Chondrocyte (in vitro differentiated cells): ENCODE data around the gene MPHOSPH8. TPM values are rescaled to one million over a fixed set of nuclear protein-coding genes. Genes with fewer than 3 reads are reported as not detected.

Experiments
- DNase-seq: peaks from one replicate; pipeline ENCODE4 v3.0.0; 2021; ENCODE audit warnings: mixed read lengths, low spot score
- H3K27ac Mint-ChIP-seq: one replicate; pipeline ENCODE4 v1.8.0; 2021; ENCODE audit warnings: mild to moderate bottlenecking, moderate library complexity, mixed read lengths; ENCODE audit not compliant: unreplicated experiment
- H3K27me3 Mint-ChIP-seq: 2 replicates; pipeline ENCODE4 v1.8.0; 2021; ENCODE audit warnings: low read depth, mixed read lengths
- H3K36me3 Mint-ChIP-seq: 2 replicates; pipeline ENCODE4 v1.8.0; 2021; ENCODE audit warnings: low read depth, mixed read lengths
- H3K4me1 Mint-ChIP-seq: 2 replicates; pipeline ENCODE4 v1.8.0; 2021; ENCODE audit warnings: low read depth, mild to moderate bottlenecking, mixed read lengths
- H3K4me3 Mint-ChIP-seq: one replicate; pipeline ENCODE4 v1.8.0; 2021; ENCODE audit warnings: mild to moderate bottlenecking, moderate library complexity, mixed read lengths; ENCODE audit not compliant: unreplicated experiment
- H3K9me3 Mint-ChIP-seq: 2 replicates; pipeline ENCODE4 v1.8.0; 2021; ENCODE audit warnings: low read depth, mixed read lengths
- total RNA-seq: library from RNA; stranded (reverse); gene quantifications from 3 replicates; pipeline ENCODE4 v1.2.1, GENCODE V29; 2021
- TF ChIP-seq, protein P1 (sequence below): fragments of 200-600 bp; sonication (generic); IDR thresholded peaks from 2 replicates; pipeline ENCODE4 v1.5.0; 2021; ENCODE audit warnings: antibody characterized with exemption, mild to moderate bottlenecking, moderate library complexity

Gene MPHOSPH8
- total RNA-seq, 1 donor from 2014 or later = 24.7 TPM

DNA sequence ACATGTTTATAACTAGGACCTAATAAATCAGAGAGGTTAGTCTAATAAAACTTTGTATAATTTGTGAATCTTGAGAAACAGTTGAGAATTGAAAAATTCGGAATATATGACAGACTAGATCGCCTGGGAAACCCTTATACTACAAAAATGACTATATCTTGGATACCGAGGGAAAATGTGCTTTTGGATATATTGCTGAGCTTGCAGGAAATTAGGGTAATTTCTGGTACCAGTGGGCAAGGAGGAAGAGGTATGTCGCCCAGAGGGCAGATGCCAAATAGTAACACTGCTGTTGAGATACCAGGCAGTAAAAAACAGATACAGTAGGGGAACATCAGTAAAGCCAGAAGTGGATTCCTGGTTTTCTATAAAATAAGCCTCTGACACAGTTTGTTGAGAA is 17.3 kb downstream of the MPHOSPH8 start:
- DNase-seq = no peak
- Mint-ChIP-seq H3K9me3 (no peaks in the 10 kb centered on the region), H3K27me3 (no peaks in the 10 kb centered on the region), H3K4me3 (no peak overlapping the region), H3K27ac (no peak overlapping the region), H3K4me1 (no peaks in the 10 kb centered on the region), H3K36me3 (peaks cover 31% of the 10 kb centered on the region)
- TF ChIP-seq, protein P1, sequence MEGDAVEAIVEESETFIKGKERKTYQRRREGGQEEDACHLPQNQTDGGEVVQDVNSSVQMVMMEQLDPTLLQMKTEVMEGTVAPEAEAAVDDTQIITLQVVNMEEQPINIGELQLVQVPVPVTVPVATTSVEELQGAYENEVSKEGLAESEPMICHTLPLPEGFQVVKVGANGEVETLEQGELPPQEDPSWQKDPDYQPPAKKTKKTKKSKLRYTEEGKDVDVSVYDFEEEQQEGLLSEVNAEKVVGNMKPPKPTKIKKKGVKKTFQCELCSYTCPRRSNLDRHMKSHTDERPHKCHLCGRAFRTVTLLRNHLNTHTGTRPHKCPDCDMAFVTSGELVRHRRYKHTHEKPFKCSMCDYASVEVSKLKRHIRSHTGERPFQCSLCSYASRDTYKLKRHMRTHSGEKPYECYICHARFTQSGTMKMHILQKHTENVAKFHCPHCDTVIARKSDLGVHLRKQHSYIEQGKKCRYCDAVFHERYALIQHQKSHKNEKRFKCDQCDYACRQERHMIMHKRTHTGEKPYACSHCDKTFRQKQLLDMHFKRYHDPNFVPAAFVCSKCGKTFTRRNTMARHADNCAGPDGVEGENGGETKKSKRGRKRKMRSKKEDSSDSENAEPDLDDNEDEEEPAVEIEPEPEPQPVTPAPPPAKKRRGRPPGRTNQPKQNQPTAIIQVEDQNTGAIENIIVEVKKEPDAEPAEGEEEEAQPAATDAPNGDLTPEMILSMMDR = no peak

DNA sequence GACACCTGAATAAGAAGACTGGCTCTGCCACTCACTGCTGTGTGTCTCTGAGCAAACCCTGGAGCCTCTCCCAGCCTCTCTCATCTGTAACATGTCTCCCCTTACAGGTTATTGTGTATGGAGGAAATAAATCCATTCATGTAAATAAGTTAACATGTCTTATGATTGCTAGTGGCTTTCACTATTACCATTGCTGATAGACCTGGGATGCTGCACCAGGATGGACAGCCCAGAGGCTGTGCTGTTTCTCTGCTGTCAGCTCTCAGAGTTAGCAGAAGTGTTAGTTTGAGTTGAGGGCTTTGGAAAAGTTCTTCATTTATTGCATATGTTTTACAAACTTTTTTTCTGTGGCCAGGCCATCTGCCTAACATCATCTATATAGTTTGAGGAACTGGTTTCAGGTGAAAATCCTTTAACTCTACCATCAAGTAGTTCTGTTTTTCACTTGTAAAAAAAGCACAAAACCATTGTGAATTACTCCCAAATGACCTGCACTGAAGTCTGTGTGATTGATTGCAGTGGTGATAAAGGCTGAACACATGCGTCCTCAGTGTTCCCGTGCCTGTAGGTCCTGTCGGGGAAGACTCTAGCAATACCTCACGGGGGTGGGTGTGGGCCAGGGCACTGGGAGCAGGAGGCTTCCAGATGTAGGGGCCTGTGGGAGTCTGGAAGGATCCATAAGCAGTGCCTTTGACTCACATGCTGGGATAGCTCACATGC is 24.6 kb downstream of the MPHOSPH8 start:
- no peak overlapping the region for H3K4me3 Mint-ChIP-seq
- H3K27ac Mint-ChIP-seq = no peak overlapping the region
- H3K27me3 Mint-ChIP-seq = no peaks in the 10 kb centered on the region
- H3K36me3 Mint-ChIP-seq = peaks cover 23% of the 10 kb centered on the region
- no peaks in the 10 kb centered on the region for H3K4me1 Mint-ChIP-seq
- no peaks in the 10 kb centered on the region for H3K9me3 Mint-ChIP-seq
- TF ChIP-seq, protein P1 = no peak
- no peak for DNase-seq

DNA sequence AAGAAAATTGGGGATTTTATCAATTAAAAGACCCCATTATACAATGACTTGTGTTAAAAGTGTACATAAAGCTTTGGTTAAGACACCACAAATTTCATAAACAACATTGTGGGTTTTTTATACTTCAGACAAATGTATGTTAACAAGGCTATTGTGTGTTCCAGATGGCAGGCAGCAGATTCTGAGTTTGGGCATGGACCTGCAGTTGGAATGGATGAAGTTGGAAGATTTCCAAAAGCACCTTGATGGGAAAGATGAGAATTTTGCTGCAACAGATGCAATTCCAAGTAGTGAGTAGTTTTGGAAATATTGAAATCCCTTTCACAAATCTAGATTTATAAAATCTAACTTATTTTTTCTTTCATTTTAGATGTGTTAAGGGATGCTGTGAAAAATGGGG is 25.4 kb downstream of the MPHOSPH8 start:
- Mint-ChIP-seq H3K27me3 (no peaks in the 10 kb centered on the region), H3K9me3 (no peaks in the 10 kb centered on the region), H3K4me3 (no peak overlapping the region), H3K27ac (no peak overlapping the region), H3K36me3 (peaks cover 22% of the 10 kb centered on the region), H3K4me1 (no peaks in the 10 kb centered on the region)
- TF ChIP-seq, protein P1 = no peak
- DNase-seq = no peak

DNA sequence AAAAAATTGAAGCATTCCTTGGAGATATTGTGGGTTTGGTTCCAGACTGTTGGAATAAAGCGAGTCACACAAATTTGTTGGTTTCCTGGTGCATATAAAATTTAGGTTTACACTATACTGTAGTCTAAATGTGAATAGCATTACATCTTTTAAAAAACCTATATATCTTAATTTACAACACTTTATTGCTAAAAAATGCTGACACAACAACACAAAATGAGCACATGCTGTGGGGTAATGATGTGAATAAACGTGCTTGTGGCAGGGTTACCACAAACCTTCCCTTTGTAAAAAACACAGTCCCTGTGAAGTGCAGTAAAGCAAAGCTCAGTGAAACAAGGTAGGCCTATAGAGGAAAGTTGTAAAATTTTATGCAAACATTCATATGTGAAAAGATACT is 27.7 kb downstream of the MPHOSPH8 start:
- TF ChIP-seq, protein P1 = no peak
- no peaks in the 10 kb centered on the region for H3K27me3 Mint-ChIP-seq
- no peaks in the 10 kb centered on the region for H3K9me3 Mint-ChIP-seq
- H3K4me3 Mint-ChIP-seq = no peak overlapping the region
- DNase-seq = no peak
- H3K4me1 Mint-ChIP-seq = no peaks in the 10 kb centered on the region
- H3K36me3 Mint-ChIP-seq = peaks cover 33% of the 10 kb centered on the region
- no peak overlapping the region for H3K27ac Mint-ChIP-seq

DNA sequence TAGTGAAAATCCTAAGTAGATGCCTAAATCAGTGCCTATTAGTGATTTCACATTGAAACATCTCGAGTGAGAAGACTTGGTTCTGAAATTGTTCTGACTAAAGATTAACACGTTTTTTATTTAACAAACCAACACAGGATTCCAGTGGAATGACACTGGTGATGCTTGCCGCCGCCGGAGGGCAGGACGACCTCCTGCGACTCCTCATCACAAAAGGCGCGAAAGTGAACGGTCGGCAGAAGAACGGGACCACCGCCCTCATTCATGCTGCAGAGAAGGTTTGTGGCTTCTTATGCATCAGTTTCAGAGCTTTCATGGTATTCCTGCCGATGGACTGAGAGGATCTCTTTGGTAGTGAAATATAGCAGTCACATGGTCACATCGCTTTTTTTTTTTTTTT is 28.1 kb downstream of the MPHOSPH8 start:
- TF ChIP-seq, protein P1 = no peak

More for the DNA sequence above, 28.1 kb downstream of the MPHOSPH8 start:
- H3K4me3 Mint-ChIP-seq = no peak overlapping the region
- no peaks in the 10 kb centered on the region for H3K9me3 Mint-ChIP-seq
- no peak for DNase-seq
- H3K27me3 Mint-ChIP-seq = no peaks in the 10 kb centered on the region
- H3K4me1 Mint-ChIP-seq = no peaks in the 10 kb centered on the region
- H3K36me3 Mint-ChIP-seq = peaks cover 33% of the 10 kb centered on the region
- H3K27ac Mint-ChIP-seq = no peak overlapping the region
